Effector CD4-positive, alpha-beta T cell (primary cell): ENCODE data around the gene LHX4. TPM values are rescaled to one million over a fixed set of nuclear protein-coding genes. Genes with fewer than 3 reads are reported as not detected.

ENCODE experiments used
- DNase-seq: peaks from one replicate; pipeline ENCODE4 v3.0.0-alpha.2; 2020
- total RNA-seq: gene quantifications from one replicate; lab custom pipeline; 2026; lab: John Stamatoyannopoulos, UW

Gene LHX4
- total RNA-seq: not detected

DNA sequence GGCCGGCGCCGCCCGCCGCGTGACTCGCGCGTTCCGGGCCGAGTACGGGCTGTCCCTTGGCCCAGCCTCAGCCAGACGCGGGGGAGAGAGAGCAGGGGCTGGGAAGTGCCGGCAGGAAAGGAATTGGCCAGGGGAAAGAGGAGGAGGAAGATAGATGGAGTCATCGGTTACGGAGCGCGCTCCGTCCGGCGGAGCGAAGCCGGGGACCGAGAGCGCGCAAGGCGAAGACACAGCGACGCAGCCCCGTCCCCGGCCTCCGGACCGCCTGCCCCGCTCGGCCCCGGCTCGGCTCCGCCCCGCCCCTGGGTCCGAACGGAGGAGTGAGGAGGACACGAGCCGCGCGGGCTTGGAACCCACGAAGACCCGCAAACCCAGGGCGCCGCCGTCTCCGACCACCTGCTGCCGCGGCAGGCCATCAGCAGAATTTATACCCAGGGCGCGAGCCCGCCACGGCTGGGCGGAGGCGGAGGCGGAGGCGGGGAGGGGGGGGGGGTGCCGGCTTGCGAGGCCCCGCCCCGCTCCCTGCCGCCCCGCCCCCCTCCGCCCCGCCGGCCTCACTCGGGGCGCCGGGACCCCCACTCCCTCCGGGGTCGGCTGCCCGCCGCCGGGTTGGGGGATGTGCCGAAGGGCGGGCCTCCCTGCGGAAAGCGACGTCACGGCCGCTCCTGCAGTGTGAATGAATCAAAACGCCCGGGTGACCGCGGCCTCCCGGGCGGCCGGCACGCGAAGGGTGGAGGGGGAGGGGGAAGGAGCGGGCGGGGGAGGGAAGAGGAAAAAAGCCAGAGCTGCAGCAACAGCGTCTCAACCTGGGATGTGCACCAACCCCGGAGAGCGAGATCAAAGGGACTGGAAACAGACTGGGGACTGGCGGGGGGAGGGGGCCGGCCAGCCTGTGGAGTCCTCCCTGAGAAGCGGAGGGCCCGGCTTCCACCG is at the start of gene LHX4:
Gene LHX4, plus strand, starts transcription at position 782 of the 933 bp plus-strand sequence. CDS start 266 bp downstream, outside the sequence.
- DNase-seq: no peak

DNA sequence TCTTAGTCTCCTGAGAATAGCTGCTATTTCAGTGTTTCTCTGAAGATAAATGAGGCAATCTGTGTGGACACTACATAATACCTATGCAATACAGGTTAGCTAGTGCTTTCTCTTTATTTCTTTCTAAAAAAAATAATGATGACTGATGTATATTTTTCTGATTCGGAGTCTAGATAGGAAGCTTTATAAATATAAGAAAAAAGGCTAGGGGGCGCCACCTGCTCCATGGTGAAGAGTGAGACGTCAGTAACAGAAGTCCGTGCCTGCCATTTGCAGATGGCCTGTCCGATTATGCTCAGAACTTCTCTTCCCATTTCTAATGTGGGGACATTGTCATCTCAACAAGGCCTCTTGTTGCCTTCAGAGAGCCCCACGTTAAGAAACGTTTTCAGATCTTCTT is 49.0 kb upstream of the LHX4 start:
- DNase-seq: no peak

DNA sequence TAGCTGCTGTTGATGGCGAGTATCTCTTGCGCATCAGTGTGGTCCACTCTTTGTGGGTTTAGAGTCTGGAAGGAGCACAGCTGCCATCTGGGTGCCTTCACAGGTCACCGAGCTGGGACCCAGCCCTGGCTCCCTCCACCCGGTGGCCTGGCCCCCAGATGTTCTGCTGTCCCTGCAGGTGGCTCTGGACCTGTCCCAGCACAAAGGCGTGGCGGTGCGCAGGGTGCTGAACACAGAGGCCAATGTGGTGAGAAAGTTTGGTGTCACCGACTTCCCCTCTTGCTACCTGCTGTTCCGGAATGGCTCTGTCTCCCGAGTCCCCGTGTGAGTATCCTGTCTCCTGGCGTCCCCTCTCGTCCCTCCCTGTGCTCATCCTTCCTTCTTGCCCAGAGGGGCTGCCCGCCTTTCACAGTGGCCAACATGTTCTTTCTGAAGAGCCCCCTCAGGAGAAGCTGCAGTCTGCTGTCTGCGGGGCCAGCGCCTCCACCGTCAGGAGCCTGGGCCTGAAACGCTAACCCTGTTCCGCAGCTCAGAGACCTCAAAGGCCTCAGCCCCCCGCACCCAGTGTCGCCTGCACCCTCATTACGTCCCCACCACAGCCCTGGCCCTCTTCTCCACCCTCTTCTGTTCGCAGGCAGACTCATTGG is 47.9 kb upstream of the LHX4 start:
- no peak for DNase-seq

DNA sequence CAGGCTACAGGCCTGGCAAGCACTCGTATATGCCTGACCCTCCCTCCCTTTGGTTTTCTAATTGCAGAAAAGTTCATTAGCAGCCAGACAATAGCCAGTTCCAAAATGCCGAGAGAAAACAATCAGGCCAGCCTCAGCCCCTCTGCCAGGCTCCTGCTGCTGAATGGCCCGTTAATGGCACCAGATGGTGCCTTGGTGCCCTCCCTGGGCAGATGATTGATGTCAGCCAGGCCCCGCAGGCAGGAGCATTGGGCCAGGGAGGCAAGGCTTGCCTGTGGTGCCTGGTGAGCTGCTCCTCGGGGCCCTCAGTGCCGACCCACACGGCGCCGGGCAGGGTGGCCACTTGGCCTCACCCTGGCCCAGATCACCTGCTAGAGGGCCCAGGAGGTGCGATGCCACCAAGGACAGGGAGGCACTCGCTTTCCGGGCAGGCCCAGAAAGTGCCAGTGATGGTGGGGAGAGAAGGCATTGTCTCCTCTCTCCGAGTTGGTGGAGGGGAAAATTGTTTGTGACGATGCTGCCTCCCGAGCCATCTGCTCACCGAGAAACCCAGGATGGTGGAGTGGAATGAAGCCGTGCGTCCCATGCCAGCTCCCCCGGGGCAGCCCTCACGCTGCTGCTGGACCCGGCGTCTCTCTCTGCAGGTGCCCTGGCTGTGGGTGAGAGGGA is 47.3 kb upstream of the LHX4 start:
- DNase-seq: no peak

DNA sequence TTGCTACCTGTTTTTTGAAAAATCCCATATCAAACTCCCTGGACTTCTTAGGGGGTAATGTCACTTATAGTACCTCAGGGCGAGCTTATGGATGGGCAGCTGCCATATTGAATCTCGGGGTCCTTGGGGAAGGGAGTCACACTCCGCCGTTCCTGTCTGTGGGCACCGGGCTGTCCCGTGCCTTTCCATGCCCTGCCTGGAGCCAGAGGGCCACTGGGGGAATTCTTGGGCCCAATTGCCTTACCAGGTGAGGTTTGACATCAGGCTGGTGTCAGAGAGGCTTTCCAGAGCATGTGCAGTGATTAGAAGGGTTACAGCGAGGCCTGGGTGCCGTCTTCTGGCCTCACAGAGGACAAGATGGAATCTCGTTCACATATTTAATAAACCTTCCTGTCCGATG is 46.6 kb upstream of the LHX4 start:
- no peak for DNase-seq

GRCh38 chr1:180184041-180184440 is 46.0 kb upstream of the LHX4 start:
- DNase-seq: no peak

- no peak for DNase-seq
These were observed 44.8 kb upstream of the LHX4 start for GRCh38 chr1:180185281-180185680.

DNA sequence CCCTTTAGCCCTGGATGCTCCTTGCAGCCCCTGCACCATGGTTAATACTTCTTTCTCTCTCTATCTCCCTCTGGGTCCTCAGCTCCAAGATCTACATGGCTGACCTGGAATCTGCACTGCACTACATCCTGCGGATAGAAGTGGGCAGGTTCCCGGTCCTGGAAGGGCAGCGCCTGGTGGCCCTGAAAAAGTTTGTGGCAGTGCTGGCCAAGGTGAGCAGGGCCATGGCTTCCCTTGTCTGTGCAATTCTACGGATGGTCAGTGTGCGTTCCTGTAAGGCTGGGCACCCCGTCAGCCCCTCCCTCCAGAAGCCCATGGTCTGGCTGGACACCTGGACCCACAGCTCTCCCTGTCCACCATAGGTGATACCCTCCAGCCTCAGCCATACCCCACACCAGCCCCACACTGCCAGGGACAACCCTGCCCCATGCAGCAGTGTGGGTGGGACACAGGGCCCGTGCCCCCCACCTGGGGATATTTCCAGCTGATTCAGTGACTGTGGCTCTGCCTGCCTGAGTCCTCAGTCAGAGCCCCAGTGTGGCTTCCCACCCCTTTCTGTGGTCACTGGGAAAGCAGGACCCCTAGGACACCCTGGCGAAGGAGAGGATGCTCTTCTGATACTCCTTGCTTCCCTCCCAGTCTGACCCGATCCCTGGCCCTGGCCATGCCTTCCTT is 44.0 kb upstream of the LHX4 start:
- no peak for DNase-seq

DNA sequence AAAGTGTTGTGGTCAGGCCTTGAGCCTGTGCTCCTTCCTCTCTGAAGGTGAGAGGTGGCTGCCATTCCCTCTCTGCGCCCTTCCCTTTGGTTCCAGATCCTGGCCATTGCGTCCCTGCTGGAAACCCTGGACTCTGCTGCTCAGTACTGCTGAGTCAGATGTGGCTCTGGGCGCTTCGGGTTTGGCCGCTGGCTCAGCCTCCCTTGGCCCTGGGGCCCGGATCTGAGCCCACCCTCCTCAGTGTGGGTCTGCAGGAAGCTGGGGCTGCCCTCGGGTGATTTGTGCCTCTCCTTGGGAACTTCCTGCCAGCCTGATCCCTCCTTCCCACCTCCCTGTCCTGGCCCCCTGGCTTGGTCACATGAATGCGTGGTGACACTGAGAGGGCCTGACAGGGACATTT is 43.2 kb upstream of the LHX4 start:
- no peak for DNase-seq

- DNase-seq: no peak
These were observed 42.4 kb upstream of the LHX4 start for GRCh38 chr1:180187626-180188025.

- no peak for DNase-seq
These were observed 42.0 kb upstream of the LHX4 start for GRCh38 chr1:180188091-180188506.

GRCh38 chr1:180188684-180189175 is 41.3 kb upstream of the LHX4 start:
- no peak for DNase-seq

- DNase-seq: no peak
These were observed 40.0 kb upstream of the LHX4 start for GRCh38 chr1:180190091-180190490.

- DNase-seq: no peak
These were observed 37.9 kb upstream of the LHX4 start for GRCh38 chr1:180192172-180192571.

DNA sequence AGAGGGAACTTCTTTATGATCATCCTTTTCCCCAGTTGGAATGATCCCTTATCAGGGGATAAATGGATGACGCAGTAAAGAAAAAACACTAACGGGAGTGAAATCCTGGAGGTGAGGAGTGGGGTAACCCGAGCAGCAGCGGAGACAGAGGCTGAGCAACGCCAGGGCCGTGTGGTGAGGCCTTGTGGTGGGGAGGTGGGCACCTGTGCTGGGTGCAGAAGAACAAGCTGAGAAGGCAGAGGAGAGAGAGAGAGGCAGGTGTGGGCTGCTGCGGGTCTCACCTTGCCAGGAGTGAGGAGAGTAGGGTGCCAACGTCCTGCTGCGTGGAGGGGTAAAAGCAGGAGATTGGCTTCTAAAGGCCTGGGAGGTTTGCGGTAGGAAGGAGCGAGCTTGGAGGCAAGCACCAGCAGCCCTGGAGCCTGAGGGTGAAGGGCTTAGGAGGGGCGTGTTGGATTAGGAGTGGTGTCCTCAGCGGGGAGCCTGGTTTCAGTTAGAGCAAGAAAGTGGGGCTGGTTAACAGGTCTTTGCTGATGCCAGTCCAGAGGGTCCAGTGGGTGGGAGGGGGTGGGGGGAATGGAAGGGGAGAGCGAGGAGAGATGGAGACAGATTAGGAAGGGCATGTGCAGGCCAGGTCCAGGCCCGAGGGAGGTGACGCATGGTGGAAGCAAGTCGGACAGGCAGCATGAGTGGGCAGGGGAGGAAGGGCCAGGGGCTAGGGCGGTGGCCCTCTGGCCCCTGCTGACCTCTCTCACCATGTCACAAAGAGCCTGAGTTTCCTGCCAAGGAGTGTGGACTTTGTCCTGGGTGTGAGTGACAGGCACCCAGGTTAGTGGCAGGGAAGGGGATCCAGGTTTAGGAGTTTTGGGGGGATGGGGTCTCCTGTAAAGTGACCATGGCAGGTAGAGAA is 36.7 kb upstream of the LHX4 start:
- DNase-seq: no peak

GRCh38 chr1:180194048-180194425 is 36.0 kb upstream of the LHX4 start:
- no peak for DNase-seq

DNA sequence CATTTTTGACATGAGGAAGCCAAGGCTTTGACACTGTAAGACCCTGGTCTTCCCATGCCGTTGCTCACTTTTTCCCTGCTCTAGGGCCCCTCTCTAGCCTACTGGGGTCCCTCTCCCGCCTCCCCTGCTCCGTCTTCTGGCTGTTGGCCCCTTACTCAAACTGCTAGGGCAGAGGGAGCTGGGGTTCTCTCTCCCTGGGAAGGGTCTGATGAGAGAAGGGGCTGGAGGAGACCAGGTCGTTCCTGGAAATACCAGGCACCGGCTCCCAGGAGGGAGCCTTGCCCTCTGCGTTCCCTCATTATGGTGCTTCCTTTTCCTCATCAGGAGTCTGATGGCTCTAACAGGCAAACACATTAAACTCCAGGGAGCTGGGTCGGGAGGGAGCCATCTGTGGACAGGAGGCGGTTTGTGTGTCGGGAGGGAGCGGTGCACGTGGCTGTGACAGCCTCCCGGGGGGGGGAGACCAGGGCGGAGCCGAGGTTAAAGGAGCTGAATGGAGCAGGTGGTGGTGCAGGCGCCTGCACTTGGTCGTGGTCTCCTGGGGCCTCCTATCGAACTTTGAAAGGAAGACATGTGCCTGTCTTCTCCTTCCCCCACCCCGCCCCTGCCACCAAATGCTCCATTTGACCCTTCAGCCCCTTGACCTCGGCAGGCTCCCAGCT is 35.4 kb upstream of the LHX4 start:
- DNase-seq: no peak

GRCh38 chr1:180195401-180195800 is 34.7 kb upstream of the LHX4 start:
- DNase-seq: no peak

- no peak for DNase-seq
These were observed 34.1 kb upstream of the LHX4 start for GRCh38 chr1:180195916-180196315.

GRCh38 chr1:180196436-180197003 is 33.5 kb upstream of the LHX4 start:
- DNase-seq: no peak

DNA sequence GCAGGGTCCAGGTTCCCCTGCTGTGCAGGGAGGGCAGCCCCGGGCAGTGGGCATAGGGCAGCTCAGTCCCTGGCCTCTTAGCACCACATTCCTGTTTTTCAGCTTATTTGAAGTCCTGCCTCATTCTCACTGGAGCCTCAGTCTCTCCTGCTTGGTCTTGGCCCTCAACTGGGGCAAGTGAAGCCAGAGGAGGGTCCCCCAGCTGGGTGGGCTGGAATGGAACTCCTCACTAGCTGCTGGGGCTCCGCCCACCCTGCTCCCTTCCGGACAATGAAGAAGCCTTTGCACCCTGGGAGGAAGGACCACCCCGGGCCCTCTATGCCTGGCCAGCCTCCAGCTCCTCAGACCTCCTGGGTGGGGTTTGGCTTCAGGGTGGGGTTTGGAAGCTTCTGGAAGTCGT is 32.8 kb upstream of the LHX4 start:
- no peak for DNase-seq
